Loucy (cell line): ENCODE results near the gene XRCC5.

Source experiments
- H2AFZ ChIP-seq: fragments of 200-600 bp; sonication (generic); 2 replicates; pipeline ENCODE4 v1.6.0; 2016; ENCODE audit warnings: antibody characterized with exemption, mild to moderate bottlenecking, low read length, moderate library complexity
- H3F3A ChIP-seq: fragments of 200-600 bp; 2 replicates; pipeline ENCODE4 v1.6.0; 2016; ENCODE audit warnings: antibody characterized with exemption, low read depth, mild to moderate bottlenecking
- H3K27me3 ChIP-seq: fragments of 200-600 bp; sonication (generic); 2 replicates; pipeline ENCODE4 v1.6.1; 2014; ENCODE audit warnings: low read length, mild to moderate bottlenecking; ENCODE audit not compliant: insufficient read depth, poor library complexity, severe bottlenecking
- H3K36me3 ChIP-seq: fragments of 200-600 bp; sonication (generic); 2 replicates; pipeline ENCODE4 v1.6.1; 2016; ENCODE audit warnings: low read length; ENCODE audit not compliant: insufficient read depth
- H3K4me1 ChIP-seq: fragments of 200-600 bp; sonication (generic); 2 replicates; pipeline ENCODE4 v1.5.1; 2014; ENCODE audit warnings: low read length, mild to moderate bottlenecking; ENCODE audit not compliant: insufficient read depth, poor library complexity, severe bottlenecking
- H3K4me2 ChIP-seq: fragments of 200-600 bp; sonication (generic); 2 replicates; pipeline ENCODE4 v1.6.0; 2014; ENCODE audit warnings: antibody characterized with exemption, low read length, low read depth, mild to moderate bottlenecking; ENCODE audit not compliant: poor library complexity, severe bottlenecking
- H3K4me3 ChIP-seq: fragments of 200-600 bp; sonication (generic); 2 replicates; pipeline ENCODE4 v1.5.1; 2014; ENCODE audit warnings: low read length, mild to moderate bottlenecking, mixed read lengths; ENCODE audit not compliant: poor library complexity, severe bottlenecking
- H3K79me2 ChIP-seq: fragments of 200-600 bp; sonication (generic); 2 replicates; pipeline ENCODE4 v1.6.1; 2014; ENCODE audit warnings: low read length; ENCODE audit not compliant: insufficient read depth
- H3K9ac ChIP-seq: fragments of 200-600 bp; sonication (generic); 2 replicates; pipeline ENCODE4 v1.6.0; 2014; ENCODE audit warnings: mild to moderate bottlenecking, low read depth, low read length, moderate library complexity; ENCODE audit not compliant: poor library complexity, severe bottlenecking
- H3K9me2 ChIP-seq: fragments of 200-600 bp; sonication (generic); replicated peaks from 2 replicates; pipeline ENCODE4 v1.6.1; 2016; ENCODE audit warnings: low read depth, low read length, mixed read lengths
- H3K9me3 ChIP-seq: fragments of 200-600 bp; sonication (generic); 2 replicates; pipeline ENCODE4 v1.6.1; 2014; ENCODE audit warnings: mild to moderate bottlenecking, antibody characterized with exemption, low read length, low read depth; ENCODE audit not compliant: insufficient read depth
- H4K20me1 ChIP-seq: fragments of 200-600 bp; sonication (generic); 2 replicates; pipeline ENCODE4 v1.6.0; 2014; ENCODE audit warnings: antibody characterized with exemption, low read length, mild to moderate bottlenecking; ENCODE audit not compliant: insufficient read depth, poor library complexity, severe bottlenecking
- EZH2phosphoT487 ChIP-seq: fragments of 200-600 bp; IDR thresholded peaks from 2 replicates; pipeline ENCODE4 v1.6.1; 2018; ENCODE audit warnings: antibody characterized with exemption, mild to moderate bottlenecking, moderate library complexity, borderline replicate concordance
- TF ChIP-seq, protein P1 (sequence below): fragments of 200-600 bp; sonication (generic); conservative IDR thresholded peaks from 2 replicates; pipeline ENCODE4 v1.5.1; 2014; ENCODE audit warnings: mild to moderate bottlenecking, antibody characterized with exemption, low read length

XRCC5 gene

DNA sequence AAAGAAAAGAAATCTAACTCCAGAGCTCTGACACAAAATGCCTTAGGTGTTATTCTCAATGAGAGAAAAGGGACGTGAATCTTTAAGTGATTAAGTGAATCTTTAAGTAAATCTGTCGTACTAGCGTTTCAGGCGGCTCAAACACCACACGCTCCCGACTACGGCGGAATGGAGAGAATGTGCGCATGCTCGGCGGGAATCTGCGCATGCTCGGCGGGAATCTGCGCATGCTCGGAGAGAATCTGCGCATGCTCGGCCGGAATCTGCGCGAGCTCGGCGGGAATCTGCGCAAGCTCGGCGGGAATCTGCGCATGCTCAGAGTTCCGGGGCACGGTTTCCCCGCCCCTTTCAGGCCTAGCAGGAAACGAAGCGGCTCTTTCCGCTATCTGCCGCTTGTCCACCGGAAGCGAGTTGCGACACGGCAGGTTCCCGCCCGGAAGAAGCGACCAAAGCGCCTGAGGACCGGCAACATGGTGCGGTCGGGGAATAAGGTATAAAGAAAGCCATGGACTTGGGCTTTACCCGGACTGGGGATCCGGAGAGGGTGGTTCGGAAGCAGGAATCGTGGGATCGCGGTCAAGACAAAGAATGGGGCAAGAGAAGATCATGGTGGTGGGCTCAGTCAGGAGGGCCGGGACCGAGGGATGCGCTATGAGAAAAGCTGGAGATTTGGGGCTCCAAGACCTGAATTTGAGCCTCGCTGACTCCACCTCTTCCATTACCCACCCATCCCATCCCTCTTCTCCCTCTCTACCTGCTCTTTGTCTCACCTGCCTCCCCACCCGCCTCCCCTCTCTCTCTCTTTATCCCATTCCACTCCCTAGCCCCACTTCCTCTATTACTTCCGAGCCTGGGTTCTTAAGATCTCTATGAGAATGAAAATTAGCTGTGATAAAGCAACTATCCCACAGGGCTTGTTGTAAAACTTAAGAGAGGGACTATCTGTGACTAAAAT is at the start of gene XRCC5:
Gene XRCC5, plus strand, starts transcription at position 382 of the 955 bp plus-strand sequence. Its CDS starts 89 bp downstream, at position 471.
- Histone ChIP-seq H3K79me2 (peaks cover 54% of the 10 kb centered on the region), H3K9ac (peak within 1 kb of the TSS; percentile 99), H2AFZ (peak within 1 kb of the TSS; percentile 42; the same call in 1 of the 2 replicates), H3F3A (peaks cover 24% of the 10 kb centered on the region), H3K27me3 (peaks cover 8% of the 10 kb centered on the region), H3K4me3 (peak within 1 kb of the TSS; percentile 91), H3K4me2 (peak within 1 kb of the TSS; percentile 94), H4K20me1 (peaks cover 46% of the 10 kb centered on the region), H3K9me2 (no peaks in the 10 kb centered on the region), H3K36me3 (peaks cover 39% of the 10 kb centered on the region), H3K4me1 (peaks cover 47% of the 10 kb centered on the region), H3K9me3 (no peaks in the 10 kb centered on the region)
- TF ChIP-seq, protein P1, sequence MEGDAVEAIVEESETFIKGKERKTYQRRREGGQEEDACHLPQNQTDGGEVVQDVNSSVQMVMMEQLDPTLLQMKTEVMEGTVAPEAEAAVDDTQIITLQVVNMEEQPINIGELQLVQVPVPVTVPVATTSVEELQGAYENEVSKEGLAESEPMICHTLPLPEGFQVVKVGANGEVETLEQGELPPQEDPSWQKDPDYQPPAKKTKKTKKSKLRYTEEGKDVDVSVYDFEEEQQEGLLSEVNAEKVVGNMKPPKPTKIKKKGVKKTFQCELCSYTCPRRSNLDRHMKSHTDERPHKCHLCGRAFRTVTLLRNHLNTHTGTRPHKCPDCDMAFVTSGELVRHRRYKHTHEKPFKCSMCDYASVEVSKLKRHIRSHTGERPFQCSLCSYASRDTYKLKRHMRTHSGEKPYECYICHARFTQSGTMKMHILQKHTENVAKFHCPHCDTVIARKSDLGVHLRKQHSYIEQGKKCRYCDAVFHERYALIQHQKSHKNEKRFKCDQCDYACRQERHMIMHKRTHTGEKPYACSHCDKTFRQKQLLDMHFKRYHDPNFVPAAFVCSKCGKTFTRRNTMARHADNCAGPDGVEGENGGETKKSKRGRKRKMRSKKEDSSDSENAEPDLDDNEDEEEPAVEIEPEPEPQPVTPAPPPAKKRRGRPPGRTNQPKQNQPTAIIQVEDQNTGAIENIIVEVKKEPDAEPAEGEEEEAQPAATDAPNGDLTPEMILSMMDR = no peak
- no peak for TF ChIP-seq EZH2phosphoT487

DNA sequence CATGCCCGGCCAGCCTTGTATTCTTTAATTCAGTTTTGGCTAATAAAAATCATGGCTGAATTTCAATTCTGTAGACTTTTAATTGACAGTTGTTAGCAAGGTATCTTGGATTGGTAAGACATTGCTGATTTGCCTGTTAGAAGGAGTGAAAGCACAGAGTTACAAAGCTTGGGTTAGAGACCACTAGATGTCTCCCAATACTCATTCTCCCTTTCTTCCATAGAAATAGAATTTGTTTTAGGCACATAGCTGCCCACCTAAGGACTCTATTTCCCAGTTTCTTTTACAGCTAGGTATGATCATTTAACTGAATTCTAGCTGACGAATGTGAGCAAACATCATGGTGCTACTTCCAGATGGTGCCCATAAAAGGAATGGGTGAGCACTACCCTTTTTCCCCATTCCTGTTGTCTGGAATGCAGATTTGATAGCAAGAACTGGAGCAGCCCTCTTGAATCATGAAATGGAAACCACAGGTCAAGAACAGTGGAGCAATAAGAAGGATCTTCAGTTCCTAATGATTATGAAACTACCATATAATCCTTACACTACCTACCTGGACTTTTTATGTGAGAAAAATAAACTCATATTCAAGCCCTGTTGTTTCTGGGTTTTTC is 45.0 kb upstream of the XRCC5 start:
- Histone ChIP-seq H2AFZ (no peak overlapping the region), H3K9me2 (no peaks in the 10 kb centered on the region), H3K4me3 (no peak overlapping the region), H3K27me3 (no peaks in the 10 kb centered on the region), H3K4me1 (peaks cover 5% of the 10 kb centered on the region), H3F3A (no peaks in the 10 kb centered on the region), H3K79me2 (no peaks in the 10 kb centered on the region), H3K4me2 (no peak overlapping the region), H3K36me3 (peaks cover 7% of the 10 kb centered on the region; the same call in 1 of the 2 replicates), H4K20me1 (no peaks in the 10 kb centered on the region), H3K9me3 (no peaks in the 10 kb centered on the region), H3K9ac (no peak overlapping the region)
- TF ChIP-seq EZH2phosphoT487 = no peak
- TF ChIP-seq, protein P1 = peak; percentile 50

DNA sequence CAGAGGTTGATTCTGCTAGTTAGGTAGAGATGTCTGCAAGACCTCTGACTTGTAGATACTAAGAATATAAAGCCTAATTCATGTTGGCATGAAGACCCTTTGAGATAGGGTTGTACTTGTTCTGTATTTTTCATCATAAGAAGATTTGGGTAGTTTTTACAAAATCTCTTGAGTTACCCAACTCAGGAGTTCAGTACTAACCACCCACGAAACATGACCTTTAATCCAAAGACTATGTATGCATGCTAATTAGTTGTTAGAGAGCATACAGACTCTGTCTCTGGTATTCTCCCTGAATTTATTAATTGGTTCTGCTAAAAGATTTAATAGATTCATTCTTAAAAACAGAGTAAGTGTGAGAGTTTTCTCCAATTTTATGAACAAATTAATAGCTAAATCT is 44.5 kb upstream of the XRCC5 start:
- H3K9ac ChIP-seq = no peak overlapping the region
- no peak overlapping the region for H3K4me3 ChIP-seq
- no peaks in the 10 kb centered on the region for H4K20me1 ChIP-seq
- H3K79me2 ChIP-seq = no peaks in the 10 kb centered on the region
- peaks cover 5% of the 10 kb centered on the region for H3K4me1 ChIP-seq
- H3K9me3 ChIP-seq = no peaks in the 10 kb centered on the region
- H3K9me2 ChIP-seq = no peaks in the 10 kb centered on the region
- no peaks in the 10 kb centered on the region for H3K27me3 ChIP-seq
- no peak overlapping the region for H3K4me2 ChIP-seq
- TF ChIP-seq, protein P1 = no peak
- no peak for TF ChIP-seq EZH2phosphoT487
- peaks cover 5% of the 10 kb centered on the region; the same call in 1 of the 2 replicates for H3K36me3 ChIP-seq
- H2AFZ ChIP-seq = no peak overlapping the region
- H3F3A ChIP-seq = no peaks in the 10 kb centered on the region
